H4 (cell line): ENCODE measurements around the gene PANK4. TPM values are rescaled to one million over a fixed set of nuclear protein-coding genes. Genes with fewer than 3 reads are reported as not detected.

Source experiments
- DNase-seq: peaks from one replicate; pipeline ENCODE4 v3.0.0-alpha.2; 2015; ENCODE audit warnings: low spot score
- total RNA-seq: library from RNA; depleted of rRNA; stranded (reverse); fragments of >200 nt; shearing (Covaris generic); gene quantifications from 2 replicates; pipeline ENCODE4 v1.2.3, GENCODE V29; 2014

The PANK4 gene
- total RNA-seq, 1 experiment from 2014 or later, result 10.9 TPM

- DNase-seq, result no peak
Measured at GRCh38 chr1:2497891-2498290, 28.5 kb downstream of the PANK4 start.

- DNase-seq, result no peak
Measured at GRCh38 chr1:2496746-2497145, 29.6 kb downstream of the PANK4 start.

GRCh38 chr1:2496087-2496622, 30.2 kb downstream of the PANK4 start:
- DNase-seq, result no peak

GRCh38 chr1:2495546-2495945, 30.9 kb downstream of the PANK4 start:
- DNase-seq, result no peak

GRCh38 chr1:2495026-2495425, 31.4 kb downstream of the PANK4 start:
- no peak for DNase-seq

- DNase-seq, result peak; percentile 76
Measured at GRCh38 chr1:2494323-2494693, 32.1 kb downstream of the PANK4 start.

GRCh38 chr1:2493691-2494322, 32.6 kb downstream of the PANK4 start:
- no peak for DNase-seq

GRCh38 chr1:2493218-2493617, 33.2 kb downstream of the PANK4 start:
- no peak for DNase-seq

GRCh38 chr1:2492091-2492490, 34.3 kb downstream of the PANK4 start:
- no peak for DNase-seq

GRCh38 chr1:2489615-2490014, 36.8 kb downstream of the PANK4 start:
- DNase-seq, result no peak

GRCh38 chr1:2488688-2489087, 37.7 kb downstream of the PANK4 start:
- DNase-seq, result no peak

GRCh38 chr1:2486558-2486957, 39.8 kb downstream of the PANK4 start:
- no peak for DNase-seq

- no peak for DNase-seq
Measured at GRCh38 chr1:2486041-2486440, 40.4 kb downstream of the PANK4 start.

GRCh38 chr1:2483970-2484369, 42.4 kb downstream of the PANK4 start:
- DNase-seq, result no peak

GRCh38 chr1:2483026-2483425, 43.4 kb downstream of the PANK4 start:
- DNase-seq, result no peak

- no peak for DNase-seq
Measured at GRCh38 chr1:2482588-2482987, 43.8 kb downstream of the PANK4 start.

- peak; percentile 54 for DNase-seq
Measured at GRCh38 chr1:2481885-2482284, 44.5 kb downstream of the PANK4 start.

GRCh38 chr1:2480986-2481364, 45.4 kb downstream of the PANK4 start:
- DNase-seq, result peak; percentile 32

GRCh38 chr1:2480236-2480985, 46.0 kb downstream of the PANK4 start:
- DNase-seq, result no peak

GRCh38 chr1:2479618-2480017, 46.8 kb downstream of the PANK4 start:
- DNase-seq, result no peak

GRCh38 chr1:2479186-2479585, 47.2 kb downstream of the PANK4 start:
- no peak for DNase-seq

GRCh38 chr1:2477791-2478499, 48.5 kb downstream of the PANK4 start:
- no peak for DNase-seq

- no peak for DNase-seq
Measured at GRCh38 chr1:2477309-2477708, 49.1 kb downstream of the PANK4 start.
